ENCODE data around the gene SUGP1.

The SUGP1 gene, protein sequence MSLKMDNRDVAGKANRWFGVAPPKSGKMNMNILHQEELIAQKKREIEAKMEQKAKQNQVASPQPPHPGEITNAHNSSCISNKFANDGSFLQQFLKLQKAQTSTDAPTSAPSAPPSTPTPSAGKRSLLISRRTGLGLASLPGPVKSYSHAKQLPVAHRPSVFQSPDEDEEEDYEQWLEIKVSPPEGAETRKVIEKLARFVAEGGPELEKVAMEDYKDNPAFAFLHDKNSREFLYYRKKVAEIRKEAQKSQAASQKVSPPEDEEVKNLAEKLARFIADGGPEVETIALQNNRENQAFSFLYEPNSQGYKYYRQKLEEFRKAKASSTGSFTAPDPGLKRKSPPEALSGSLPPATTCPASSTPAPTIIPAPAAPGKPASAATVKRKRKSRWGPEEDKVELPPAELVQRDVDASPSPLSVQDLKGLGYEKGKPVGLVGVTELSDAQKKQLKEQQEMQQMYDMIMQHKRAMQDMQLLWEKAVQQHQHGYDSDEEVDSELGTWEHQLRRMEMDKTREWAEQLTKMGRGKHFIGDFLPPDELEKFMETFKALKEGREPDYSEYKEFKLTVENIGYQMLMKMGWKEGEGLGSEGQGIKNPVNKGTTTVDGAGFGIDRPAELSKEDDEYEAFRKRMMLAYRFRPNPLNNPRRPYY

DNA sequence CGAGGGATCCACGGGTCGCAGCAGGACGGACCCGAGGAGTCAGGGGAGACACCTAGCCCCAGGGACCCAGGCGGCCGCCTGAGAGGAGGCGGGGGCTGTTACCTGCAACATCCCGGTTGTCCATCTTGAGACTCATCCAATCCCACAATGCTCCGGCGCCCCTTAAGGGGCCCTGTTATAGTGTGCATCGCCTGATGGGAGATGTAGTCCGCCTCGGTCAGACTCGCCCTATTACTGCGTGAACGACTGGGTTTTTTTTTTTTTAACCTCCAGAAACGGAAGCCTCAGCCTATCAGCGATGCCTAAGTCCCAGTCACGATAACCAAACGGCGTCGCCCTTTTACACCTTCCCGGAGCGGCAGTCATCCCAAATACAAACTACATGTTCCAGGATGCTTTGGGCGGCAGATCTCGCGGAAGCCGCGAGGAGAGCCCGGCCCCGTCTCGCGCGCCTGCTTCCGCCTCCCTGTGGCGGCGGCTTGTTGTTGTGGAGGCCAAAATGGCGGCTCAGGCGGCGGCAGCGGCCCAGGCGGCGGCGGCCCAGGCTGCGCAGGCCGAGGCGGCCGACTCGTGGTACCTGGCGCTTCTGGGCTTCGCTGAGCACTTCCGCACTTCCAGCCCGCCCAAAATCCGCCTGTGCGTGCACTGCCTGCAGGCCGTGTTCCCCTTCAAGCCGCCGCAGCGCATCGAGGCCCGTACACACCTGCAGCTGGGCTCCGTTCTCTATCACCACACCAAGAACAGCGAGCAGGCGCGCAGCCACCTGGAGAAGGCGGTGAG is at the start of gene SUGP1, which contains the start of gene MAU2:
Gene SUGP1, minus strand, starts transcription at position 149 of the 780 bp plus-strand sequence. Its CDS starts 13 bp downstream, at position 136.
Gene MAU2, plus strand, starts transcription at position 469 of the 780 bp plus-strand sequence. Its CDS starts 31 bp downstream, at position 500.
- Histone ChIP-seq H3K27me3 (no peaks in the 10 kb centered on the region), H3K4me1 (ENCODE audit: control insufficient read depth in 1 of 2, insufficient read depth in 1 of 2, low read depth in 1 of 2, low read length in 1 of 2) (peaks cover 42 to 52% of the 10 kb centered on the region in 2 experiments), H3K9me3 (no peaks in the 10 kb centered on the region), H3K27ac (peak within 1 kb of the TSS; percentile 95), H3K4me3 (ENCODE audit: low read depth in 1 of 2, low read length in 1 of 2) (peak within 1 kb of the TSS; percentile 97 to 98), H3K36me3 (peaks cover 36% of the 10 kb centered on the region)
- TF ChIP-seq, protein P1, sequence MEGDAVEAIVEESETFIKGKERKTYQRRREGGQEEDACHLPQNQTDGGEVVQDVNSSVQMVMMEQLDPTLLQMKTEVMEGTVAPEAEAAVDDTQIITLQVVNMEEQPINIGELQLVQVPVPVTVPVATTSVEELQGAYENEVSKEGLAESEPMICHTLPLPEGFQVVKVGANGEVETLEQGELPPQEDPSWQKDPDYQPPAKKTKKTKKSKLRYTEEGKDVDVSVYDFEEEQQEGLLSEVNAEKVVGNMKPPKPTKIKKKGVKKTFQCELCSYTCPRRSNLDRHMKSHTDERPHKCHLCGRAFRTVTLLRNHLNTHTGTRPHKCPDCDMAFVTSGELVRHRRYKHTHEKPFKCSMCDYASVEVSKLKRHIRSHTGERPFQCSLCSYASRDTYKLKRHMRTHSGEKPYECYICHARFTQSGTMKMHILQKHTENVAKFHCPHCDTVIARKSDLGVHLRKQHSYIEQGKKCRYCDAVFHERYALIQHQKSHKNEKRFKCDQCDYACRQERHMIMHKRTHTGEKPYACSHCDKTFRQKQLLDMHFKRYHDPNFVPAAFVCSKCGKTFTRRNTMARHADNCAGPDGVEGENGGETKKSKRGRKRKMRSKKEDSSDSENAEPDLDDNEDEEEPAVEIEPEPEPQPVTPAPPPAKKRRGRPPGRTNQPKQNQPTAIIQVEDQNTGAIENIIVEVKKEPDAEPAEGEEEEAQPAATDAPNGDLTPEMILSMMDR (IDR thresholded peaks at IDR 0.05) = peak; percentile 70

DNA sequence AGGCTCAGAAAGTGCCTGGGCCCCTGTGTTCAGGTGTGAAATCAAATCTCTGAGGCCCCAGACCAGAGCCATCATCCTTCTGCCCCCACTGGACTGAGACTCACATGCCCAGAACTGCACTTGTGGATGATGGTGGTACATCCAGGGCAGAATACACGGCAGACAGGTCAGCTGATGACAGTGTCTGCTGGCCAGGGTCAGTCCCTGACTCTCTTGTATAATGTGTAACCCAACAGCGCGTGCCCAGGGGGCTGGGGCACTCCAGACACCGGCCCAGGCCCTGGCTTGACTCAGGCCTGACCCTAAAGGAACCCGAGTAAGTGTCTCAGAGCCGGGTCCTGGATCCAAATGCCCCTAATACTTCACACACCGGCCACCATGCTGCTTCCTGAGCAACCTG is 47.8 kb upstream of the SUGP1 start:
- TF ChIP-seq, protein P1 (IDR thresholded peaks at IDR 0.05) = no peak
- H3K27ac ChIP-seq = no peak overlapping the region
- peaks cover 45 to 51% of the 10 kb centered on the region in 2 experiments for H3K4me1 ChIP-seq (ENCODE audit: control insufficient read depth in 1 of 2, insufficient read depth in 1 of 2, low read depth in 1 of 2, low read length in 1 of 2)
- no peaks in the 10 kb centered on the region for H3K9me3 ChIP-seq
- H3K27me3 ChIP-seq = no peaks in the 10 kb centered on the region
- H3K36me3 ChIP-seq = no peaks in the 10 kb centered on the region
- no peak overlapping the region for H3K4me3 ChIP-seq (ENCODE audit: low read depth in 1 of 2, low read length in 1 of 2)

DNA sequence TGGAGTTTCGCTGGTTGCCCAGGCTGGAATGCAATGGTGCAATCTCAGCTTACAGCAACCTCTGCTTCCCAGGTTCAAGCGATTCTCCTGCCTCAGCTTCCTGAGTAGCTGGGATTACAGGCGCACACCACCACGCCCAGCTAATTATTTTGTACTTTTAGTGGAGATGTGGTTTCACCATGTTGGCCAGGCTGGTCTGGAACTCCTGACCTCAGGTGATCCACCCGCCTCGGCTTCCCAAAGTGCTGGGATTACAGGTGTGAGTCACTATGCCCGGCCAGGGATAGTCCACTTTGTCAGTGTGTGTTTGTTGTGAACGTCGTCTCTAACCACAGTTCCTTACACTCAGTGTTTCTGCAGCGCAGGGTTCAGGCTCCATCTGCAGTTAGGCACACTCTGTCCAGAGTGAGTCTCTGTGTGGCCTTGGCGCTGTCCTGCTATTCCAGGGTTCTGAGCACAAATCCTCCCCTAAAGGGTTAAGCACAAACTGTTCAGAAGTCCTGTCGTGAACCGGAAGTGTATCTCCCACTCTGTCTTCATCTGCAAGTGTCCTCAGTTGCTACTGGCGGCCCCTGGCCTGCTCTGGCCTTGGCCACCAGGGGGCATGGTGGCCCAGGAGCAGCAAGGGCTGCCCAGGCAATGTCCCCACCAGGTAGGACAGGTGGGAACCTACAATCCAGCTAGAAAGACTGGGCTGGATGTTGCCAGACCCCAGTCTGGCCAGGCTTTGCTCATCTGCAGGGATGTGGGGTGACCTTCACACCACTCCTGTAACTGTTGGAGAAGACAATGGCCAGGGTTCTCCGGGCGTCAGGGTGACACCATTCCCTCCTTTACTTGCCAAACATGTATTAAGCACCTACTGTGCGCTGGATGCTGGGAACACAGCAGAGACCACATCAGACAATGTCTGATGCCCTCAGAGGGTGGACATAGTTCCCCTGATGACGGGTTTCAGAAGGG is 46.4 kb upstream of the SUGP1 start:
- H3K36me3 ChIP-seq = no peaks in the 10 kb centered on the region
- H3K4me1 ChIP-seq (ENCODE audit: control insufficient read depth in 1 of 2, insufficient read depth in 1 of 2, low read depth in 1 of 2, low read length in 1 of 2) = peaks cover 34 to 39% of the 10 kb centered on the region in 2 experiments
- TF ChIP-seq, protein P1 (IDR thresholded peaks at IDR 0.05) = peak; percentile 84
- no peaks in the 10 kb centered on the region for H3K27me3 ChIP-seq
- no peak overlapping the region for H3K4me3 ChIP-seq (ENCODE audit: low read depth in 1 of 2, low read length in 1 of 2)
- no peaks in the 10 kb centered on the region for H3K9me3 ChIP-seq
- no peak overlapping the region for H3K27ac ChIP-seq

DNA sequence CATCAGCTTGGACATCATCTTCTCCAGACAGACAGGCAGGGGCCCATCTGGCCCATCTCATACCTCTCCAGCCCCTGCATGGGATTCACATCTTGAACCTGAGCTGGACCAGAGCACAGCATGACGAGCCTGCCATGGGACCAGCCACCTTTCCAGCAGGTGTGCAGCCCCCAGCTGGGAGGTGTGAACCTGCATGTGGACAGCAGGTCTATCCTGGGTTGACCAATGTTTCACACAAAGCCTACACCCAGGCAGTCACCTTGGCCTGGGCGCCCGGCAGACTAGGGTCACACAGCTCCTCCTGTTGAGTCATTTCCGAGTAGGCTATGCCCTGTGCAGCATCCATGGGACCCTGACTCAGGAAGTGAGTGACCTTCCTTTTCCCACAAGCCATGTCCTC is 41.8 kb upstream of the SUGP1 start:
- Histone ChIP-seq H3K36me3 (peaks cover 21% of the 10 kb centered on the region), H3K27me3 (no peaks in the 10 kb centered on the region), H3K4me3 (ENCODE audit: low read depth in 1 of 2, low read length in 1 of 2) (no peak overlapping the region), H3K4me1 (ENCODE audit: control insufficient read depth in 1 of 2, insufficient read depth in 1 of 2, low read depth in 1 of 2, low read length in 1 of 2) (peaks cover 24 to 28% of the 10 kb centered on the region in 2 experiments), H3K27ac (no peak overlapping the region), H3K9me3 (no peaks in the 10 kb centered on the region)
- TF ChIP-seq, protein P1 (IDR thresholded peaks at IDR 0.05) = no peak
